Activated effector memory CD4-positive, alpha-beta T cell treated with Interleukin-2 at 50 U/mL for 16 hours (primary cell): Measurements from ENCODE around the gene VSIG1.
A peak's percentile ranks its signal among the peaks of the same experiment; 100 is the strongest.

Experiments used
- DNase-seq: peaks from one replicate; pipeline ENCODE4 v3.0.0-alpha.2; 2020

VSIG1 gene

DNA sequence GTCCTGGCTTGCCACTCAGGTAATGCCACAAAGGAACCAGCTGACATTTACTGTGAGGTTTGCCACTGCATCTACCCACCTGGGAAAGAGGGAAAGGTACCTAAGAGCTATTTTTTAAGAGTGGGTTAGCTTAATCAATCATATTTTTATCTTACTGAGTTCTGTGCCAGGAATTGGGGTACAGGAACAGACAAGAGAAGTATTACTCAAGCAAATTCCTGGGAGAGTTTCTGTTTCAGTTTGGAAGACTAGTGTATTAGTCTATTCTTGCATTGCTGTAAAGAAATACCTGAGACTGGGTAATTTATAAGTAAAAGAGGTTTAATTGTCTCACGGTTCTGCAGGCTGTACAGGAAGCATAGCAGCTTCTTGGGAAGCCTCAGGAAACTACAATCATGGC lies 23.3 kb downstream of the VSIG1 start:
- DNase-seq: no peak

GRCh38 chrX:108070891-108071290 lies 26.0 kb downstream of the VSIG1 start:
- no peak for DNase-seq

DNA sequence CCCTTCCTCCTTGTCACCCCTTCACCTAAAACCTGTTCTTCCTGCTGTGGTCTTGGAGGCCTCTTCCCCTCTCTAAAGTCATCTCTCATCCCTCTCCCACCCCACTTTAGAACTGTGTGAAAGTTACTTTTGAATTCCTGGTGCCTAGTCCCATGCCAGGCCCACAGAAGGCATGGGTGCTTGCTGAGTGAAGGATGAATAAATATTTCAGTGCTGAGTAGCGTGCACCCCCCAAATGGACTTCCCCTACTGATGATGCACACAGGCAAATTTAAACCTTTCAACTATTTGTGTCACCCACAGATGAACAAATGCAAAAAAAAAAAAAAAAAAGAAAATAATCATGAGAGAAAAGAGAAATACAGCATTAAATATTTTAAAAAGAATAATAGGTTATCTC lies 26.7 kb downstream of the VSIG1 start:
- no peak for DNase-seq

DNA sequence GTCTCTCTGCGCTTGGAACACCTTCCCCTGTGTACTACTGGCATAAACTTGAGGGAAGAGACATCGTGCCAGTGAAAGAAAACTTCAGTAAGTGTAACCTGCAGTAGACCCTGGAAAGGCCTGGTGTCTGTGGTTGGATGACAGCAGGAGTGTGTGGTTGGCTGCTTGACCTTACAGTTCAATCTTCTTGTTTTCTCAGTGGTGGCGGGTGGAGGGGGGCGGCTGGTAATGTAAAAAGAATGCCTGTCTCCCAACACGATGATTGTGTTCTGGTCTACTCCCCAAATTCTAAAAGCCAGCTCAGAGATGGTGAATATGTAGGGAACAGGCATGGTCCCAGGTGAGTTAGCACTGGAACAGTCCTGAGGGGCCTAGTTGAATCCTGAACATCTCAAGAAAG lies 27.9 kb downstream of the VSIG1 start:
- no peak for DNase-seq

DNA sequence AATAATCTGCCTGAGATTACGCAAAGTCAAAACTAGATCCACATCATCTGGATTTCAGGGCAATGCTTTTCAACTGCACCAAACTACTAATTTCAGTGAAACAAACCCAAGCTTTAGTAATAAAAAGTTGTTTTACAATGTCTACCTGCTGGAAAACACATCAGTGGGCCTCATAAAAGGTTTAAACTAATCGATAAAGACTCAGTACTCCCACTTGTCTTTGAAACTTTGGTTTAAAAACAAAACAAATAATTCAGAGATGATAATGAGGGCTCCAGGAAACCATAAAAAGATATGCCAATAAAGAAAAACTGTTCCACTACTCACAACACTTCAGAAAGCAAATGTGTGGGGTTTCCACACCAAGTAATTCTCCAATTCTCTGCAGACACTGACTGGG lies 36.2 kb downstream of the VSIG1 start:
- DNase-seq: no peak

GRCh38 chrX:108087792-108088191 lies 42.9 kb downstream of the VSIG1 start:
- DNase-seq: no peak

GRCh38 chrX:108088511-108088910 lies 43.6 kb downstream of the VSIG1 start:
- DNase-seq: no peak

DNA sequence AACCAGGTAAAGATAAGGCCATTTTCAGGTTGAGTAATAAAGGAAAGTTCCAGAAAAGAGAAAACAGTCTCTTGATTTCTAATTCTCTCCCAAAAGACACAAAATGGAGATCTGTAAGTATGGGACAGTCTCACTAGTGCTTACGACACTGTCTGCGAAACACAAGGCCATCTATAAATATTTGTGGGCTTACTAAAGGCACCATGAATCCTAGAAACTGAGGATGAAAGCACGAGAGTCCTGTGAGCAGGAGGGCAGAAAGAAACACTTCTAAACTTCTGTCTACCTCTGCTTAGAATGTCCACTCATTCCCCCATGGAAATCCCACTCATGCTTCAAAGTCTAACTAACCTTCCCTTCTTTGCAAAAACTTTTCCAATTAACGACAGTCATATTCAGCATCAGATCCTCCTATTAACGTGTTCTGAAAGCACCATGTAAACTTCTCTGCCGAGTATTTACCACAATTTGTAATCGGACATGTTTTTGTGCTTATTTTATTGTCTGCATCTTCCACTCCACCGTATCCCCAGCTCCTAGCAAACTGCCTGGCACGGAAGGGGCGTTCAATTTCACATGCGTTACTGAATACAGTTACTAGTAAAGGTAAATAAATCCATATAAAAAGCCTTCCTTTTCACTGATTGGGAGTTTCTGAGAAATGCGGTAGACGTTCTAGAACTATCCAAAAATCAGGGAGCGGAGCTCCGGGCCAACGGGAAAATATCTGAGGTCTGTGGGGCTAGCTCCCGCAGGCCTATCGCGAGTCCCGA lies 45.8 kb downstream of the VSIG1 start:
- DNase-seq: no peak

GRCh38 chrX:108091264-108091877 lies 46.5 kb downstream of the VSIG1 start, which contains the start of the genes ATG4A and PSMD10:
Gene ATG4A, plus strand, starts transcription at chrX:108091778. Its CDS starts 49 bp downstream, at chrX:108091827.
Gene PSMD10, minus strand, starts transcription at chrX:108091542. Its CDS starts 22 bp downstream, at chrX:108091520.
- DNase-seq: peak; percentile 81

GRCh38 chrX:108091878-108092291 lies 47.0 kb downstream of the VSIG1 start:
- DNase-seq: no peak

DNA sequence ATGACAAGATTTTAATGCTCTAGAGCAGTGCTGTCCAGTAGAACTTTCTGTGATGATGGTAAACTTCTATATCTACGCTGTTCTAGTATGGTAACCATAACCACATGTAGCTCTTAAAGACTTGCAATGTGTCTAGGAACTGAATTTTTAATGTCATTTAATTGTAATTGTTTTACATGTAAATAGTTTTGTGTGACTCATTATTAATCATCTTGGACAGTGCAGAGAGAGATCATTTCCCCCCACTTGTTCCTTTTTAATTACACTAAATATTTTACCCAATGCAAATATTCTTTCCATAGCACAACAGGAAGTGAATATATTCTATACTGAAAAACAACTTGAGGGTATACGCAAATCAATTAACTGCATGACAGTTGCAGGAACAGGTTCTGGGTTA lies 52.5 kb downstream of the VSIG1 start:
- DNase-seq: no peak

GRCh38 chrX:108105473-108105872 lies 60.6 kb downstream of the VSIG1 start:
- no peak for DNase-seq

DNA sequence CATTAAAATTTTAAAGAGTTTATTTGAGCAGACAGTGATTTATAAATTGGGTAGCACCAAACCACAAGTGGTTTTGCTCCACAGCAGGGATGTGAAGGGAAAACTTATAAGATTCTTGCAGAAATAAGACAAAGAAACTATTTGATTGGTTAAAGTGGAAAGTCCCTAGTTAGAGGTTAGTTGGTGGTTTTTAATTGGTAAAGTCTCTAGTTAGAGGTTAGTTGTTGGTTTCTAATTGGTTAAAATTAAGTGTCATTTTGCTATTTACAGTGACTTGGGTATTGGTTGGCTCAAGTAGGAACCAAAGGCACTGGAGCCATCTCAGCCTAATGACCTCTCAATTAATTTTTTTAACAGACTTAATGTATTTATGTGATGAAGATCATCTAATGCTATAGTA lies 69.7 kb downstream of the VSIG1 start:
- DNase-seq: no peak

DNA sequence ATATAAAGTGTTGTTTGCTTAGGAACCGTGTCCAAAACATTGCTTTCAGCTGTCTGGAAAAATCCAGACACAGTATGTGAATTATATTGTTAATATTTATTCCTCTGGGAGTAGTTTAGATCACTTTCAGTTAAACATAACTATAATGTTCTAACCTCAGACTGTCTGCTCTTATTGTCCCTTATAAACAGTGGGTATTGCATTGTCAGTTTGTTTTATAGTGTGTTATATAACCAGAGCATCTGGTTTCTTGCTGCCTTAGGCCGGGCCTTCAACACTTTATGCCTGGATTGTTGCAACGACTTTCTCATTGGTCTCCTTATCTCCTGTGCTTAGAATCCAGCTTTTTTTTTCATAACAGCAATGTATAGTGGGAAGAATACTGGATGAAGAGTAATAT lies 73.1 kb downstream of the VSIG1 start:
- no peak for DNase-seq

DNA sequence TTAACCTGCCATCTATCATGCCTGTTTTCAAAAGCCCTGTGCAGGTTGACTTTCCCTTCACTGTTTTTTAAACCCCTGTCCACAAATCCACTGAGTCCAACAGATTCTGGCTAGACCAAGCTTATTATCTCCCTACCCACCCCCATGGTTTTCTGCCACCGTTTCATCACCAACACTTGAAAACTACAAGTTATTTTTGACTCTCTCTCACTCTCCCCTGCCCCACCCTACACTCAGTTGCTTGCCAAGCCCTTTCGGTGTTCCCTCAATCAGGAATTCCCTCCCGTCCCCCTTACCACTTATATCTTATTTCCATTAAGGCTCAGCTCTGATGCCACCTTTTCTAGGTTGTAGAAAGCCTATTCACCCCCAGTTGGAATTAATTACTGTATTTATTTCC lies 76.4 kb downstream of the VSIG1 start:
- no peak for DNase-seq

DNA sequence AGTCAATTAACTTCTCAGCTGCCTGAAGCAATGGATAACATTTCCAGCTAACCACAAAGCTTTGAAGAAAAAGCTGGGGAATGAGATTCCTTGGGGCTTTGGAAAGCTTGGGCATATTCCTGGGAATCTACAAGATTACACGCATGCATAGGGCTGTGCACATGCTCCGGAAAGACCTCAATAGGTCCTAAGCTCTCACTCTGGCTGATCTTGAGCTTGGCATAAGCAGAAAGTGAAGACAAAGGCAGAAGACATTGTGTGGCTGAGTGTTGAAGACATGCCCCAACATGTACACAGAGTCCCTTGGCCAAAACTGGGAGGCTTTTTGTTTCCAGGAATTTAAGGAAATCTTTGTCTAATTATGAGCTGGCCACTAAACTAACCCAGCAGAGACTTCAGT lies 77.9 kb downstream of the VSIG1 start:
- no peak for DNase-seq

GRCh38 chrX:108123591-108124366 lies 78.9 kb downstream of the VSIG1 start:
- DNase-seq: no peak

- no peak for DNase-seq
Measured at GRCh38 chrX:108126661-108127060, 81.8 kb downstream of the VSIG1 start.

- no peak for DNase-seq
Measured at GRCh38 chrX:108127152-108127551, 82.3 kb downstream of the VSIG1 start.
